PFSK-1 (cell line): ENCODE results near the gene NTN1.

Experiments
- FOXP2 ChIP-seq: optimal IDR thresholded peaks from 2 replicates; pipeline ENCODE3; 2011; ENCODE audit warnings: borderline replicate concordance, control low read depth, inconsistent platforms; ENCODE audit not compliant: insufficient read depth; ENCODE audit errors: extremely low read length, extremely low read depth
- POLR2AphosphoS5 ChIP-seq: IDR thresholded peaks from 2 replicates; pipeline ENCODE4 v1.6.1; 2012; ENCODE audit warnings: low read depth, mild to moderate bottlenecking, control low read depth, low read length, moderate library complexity
- REST ChIP-seq, 2 experiments: IDR thresholded peaks; 2 replicates each; pipeline versions ENCODE4 v1.6.1 to v1.8.0; 2011 to 2012; ENCODE audit warnings: low read depth in 2 of 2, low read length in 2 of 2, control low read depth in 1 of 2, inconsistent platforms in 1 of 2, mild to moderate bottlenecking in 1 of 2, moderate library complexity in 1 of 2; ENCODE audit not compliant: insufficient read depth in 1 of 2
- SIN3A ChIP-seq: IDR thresholded peaks from 2 replicates; pipeline ENCODE4 v1.6.1; 2012; ENCODE audit warnings: mild to moderate bottlenecking, low read length, moderate library complexity, borderline replicate concordance; ENCODE audit not compliant: insufficient read depth
- TAF1 ChIP-seq: IDR thresholded peaks from 2 replicates; pipeline ENCODE4 v1.6.1; 2012; ENCODE audit warnings: low read length, control low read depth, borderline replicate concordance; ENCODE audit not compliant: insufficient read depth

Gene NTN1

DNA sequence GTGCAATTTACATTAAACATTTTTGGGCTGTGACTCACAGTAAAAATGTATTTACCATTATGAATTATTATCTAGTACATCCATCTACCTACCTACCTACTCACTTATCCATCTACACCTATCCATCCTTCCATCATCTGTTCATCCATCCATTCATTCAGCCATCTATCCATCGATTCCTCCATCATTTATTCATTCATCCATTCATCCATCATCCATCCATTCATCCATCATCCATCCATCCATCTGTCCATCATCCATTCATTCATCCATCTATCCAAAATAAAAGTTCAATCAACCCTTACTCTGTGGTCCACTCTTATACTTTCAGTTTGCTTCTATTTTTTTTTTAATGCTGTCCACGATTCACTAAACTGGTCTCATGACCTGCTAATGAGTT lies 118.4 kb downstream of the NTN1 start:
- TF ChIP-seq REST (IDR thresholded peaks at IDR 0.05; ENCODE audit: insufficient read depth in 1 of 2, low read depth in 2 of 2, low read length in 2 of 2): no peak
- no peak for TF ChIP-seq FOXP2
- TF ChIP-seq POLR2AphosphoS5: no peak
- no peak for TF ChIP-seq TAF1
- no peak for TF ChIP-seq SIN3A

DNA sequence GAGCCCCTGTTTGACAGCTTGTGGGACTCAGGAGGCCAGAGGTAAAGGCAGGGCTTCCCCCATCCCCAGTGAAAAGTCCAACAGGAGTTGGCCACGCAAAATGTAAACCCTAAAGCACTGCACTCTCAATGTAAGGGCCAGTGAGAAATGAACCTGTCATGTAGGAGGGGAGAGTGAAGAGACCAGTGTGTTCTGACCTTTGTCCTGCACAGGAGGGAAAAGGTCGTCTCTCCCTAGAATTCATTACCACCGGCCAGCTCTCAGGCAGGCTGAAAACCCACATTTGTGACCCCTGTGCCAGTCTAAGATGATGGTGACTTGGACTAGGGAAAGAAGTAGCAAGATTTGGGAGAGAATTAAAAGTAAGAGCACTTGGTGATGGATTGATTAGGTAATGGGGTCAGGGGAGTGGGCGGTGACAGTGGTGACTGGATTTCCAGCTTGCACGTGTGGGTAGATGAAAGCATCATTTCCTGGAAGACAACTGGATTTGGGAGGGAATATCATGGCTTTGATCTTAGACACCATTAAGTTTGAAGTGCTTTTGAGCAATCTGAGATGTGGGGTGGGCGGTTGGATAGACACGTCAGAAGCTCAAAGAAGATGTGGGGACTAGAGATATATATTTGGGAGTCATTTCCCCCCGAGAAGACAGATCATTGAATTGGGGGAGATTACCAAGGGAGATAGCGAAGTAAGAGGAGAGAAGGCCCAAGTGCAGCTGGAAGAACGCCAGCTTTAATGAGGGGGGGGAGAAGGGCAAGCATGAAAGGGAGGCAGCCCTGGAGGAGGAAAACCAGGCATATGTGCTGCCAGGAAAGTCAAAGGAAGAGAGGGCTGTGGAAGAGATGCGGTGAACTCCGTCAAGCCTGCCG lies 119.5 kb downstream of the NTN1 start:
- no peak for TF ChIP-seq REST (IDR thresholded peaks at IDR 0.05; ENCODE audit: insufficient read depth in 1 of 2, low read depth in 2 of 2, low read length in 2 of 2)
- TF ChIP-seq POLR2AphosphoS5: no peak
- TF ChIP-seq TAF1: no peak
- TF ChIP-seq SIN3A: no peak
- no peak for TF ChIP-seq FOXP2

DNA sequence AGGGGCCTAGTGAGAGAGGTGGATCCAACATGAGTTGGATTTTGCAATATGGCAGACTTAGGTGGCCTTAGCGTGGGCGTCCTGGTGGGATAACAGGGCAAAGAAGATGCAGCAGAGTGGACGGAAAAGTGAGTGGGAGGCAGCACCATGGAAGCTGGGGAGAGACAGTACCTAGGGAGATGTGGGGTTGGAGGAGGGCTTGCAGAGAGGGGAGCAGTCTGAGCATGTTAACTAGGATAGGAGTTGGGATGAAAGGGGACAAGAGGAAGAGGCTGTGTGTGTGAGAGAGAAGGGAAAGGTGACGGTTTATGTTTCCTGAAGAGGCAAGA lies 120.1 kb downstream of the NTN1 start:
- no peak for TF ChIP-seq REST (IDR thresholded peaks at IDR 0.05; ENCODE audit: insufficient read depth in 1 of 2, low read depth in 2 of 2, low read length in 2 of 2)
- no peak for TF ChIP-seq POLR2AphosphoS5

DNA sequence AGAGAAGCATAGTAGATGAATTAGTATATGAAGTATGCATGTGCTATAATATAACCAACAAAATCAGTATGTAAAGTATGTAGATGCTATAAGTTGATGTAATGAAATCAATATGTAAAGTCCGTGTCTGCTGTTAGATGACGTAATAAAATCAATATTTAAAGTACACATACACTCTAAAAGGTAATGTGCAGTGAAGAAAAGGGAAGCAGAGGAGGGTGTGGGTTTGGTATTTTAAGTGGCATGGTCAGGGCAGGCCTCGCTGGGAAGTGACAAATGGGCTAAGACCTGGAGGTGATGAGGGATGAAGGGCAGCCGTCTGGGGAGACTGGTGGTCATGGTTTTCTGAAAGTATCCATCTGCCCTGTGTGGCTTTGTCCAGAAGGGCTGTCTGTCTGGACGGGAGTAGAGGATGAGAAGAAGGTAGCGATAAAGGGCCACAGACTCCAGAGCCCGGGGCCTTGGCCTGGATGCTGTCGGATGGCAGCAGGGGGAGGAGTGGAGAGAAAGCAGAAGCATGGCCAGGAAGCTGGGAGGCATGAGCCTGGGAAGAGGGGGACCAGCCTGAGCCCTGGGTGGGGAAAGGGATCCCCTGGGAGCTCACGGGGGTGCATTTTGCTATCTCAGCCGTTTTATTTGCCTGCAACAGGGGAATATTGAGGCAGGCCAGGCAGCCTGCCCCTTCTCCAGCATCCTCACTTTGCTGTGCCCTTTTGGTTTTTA lies 121.6 kb downstream of the NTN1 start:
- TF ChIP-seq FOXP2 (no peak), POLR2AphosphoS5 (no peak), TAF1 (no peak), SIN3A (no peak), REST (IDR thresholded peaks at IDR 0.05; ENCODE audit: insufficient read depth in 1 of 2, low read depth in 2 of 2, low read length in 2 of 2) (no peak)
